Hepatocyte (in vitro differentiated cells): ENCODE data around the gene OR7A5. TPM values are rescaled to one million over a fixed set of nuclear protein-coding genes. Genes with fewer than 3 reads are reported as not detected.

Experiments used
- DNase-seq: peaks from one replicate; pipeline ENCODE4 v3.0.0-alpha.2; 2016; ENCODE audit warnings: low spot score
- H2AFZ ChIP-seq: fragments of 200-600 bp; sonication (generic); 2 replicates; pipeline ENCODE4 v1.6.0; 2016; ENCODE audit warnings: antibody characterized with exemption, mild to moderate bottlenecking
- H3K27ac ChIP-seq: fragments of 200-600 bp; sonication (generic); 2 replicates; pipeline ENCODE4 v1.5.1; 2016; ENCODE audit warnings: mild to moderate bottlenecking
- H3K27me3 ChIP-seq: fragments of 200-600 bp; sonication (generic); 2 replicates; pipeline ENCODE4 v1.6.1; 2016
- H3K36me3 ChIP-seq: fragments of 200-600 bp; sonication (generic); replicated peaks from 2 replicates; pipeline ENCODE4 v1.5.1; 2016; ENCODE audit warnings: low read depth; ENCODE audit not compliant: insufficient read depth
- H3K4me1 ChIP-seq: fragments of 200-600 bp; sonication (generic); 2 replicates; pipeline ENCODE4 v1.5.1; 2016; ENCODE audit warnings: mild to moderate bottlenecking, moderate library complexity; ENCODE audit not compliant: insufficient read depth
- H3K4me2 ChIP-seq: fragments of 200-600 bp; sonication (generic); 2 replicates; pipeline ENCODE4 v1.6.0; 2016
- H3K4me3 ChIP-seq: fragments of 200-600 bp; sonication (generic); 2 replicates; pipeline ENCODE4 v1.5.1; 2016; ENCODE audit warnings: mild to moderate bottlenecking
- H3K79me2 ChIP-seq: fragments of 200-600 bp; sonication (generic); 2 replicates; pipeline ENCODE4 v1.6.0; 2017; ENCODE audit warnings: mild to moderate bottlenecking
- H3K9me2 ChIP-seq: fragments of 200-600 bp; sonication (generic); replicated peaks from 2 replicates; pipeline ENCODE4 v1.6.0; 2017; ENCODE audit warnings: mild to moderate bottlenecking; ENCODE audit not compliant: insufficient read depth
- H3K9me3 ChIP-seq: fragments of 200-600 bp; sonication (generic); 2 replicates; pipeline ENCODE4 v1.5.1; 2016; ENCODE audit warnings: low read depth, mild to moderate bottlenecking
- H4K20me1 ChIP-seq: fragments of 200-600 bp; sonication (generic); 2 replicates; pipeline ENCODE4 v1.6.0; 2016; ENCODE audit warnings: mild to moderate bottlenecking; ENCODE audit not compliant: insufficient read depth, poor library complexity, severe bottlenecking
- CTCF ChIP-seq: fragments of 200-600 bp; sonication (generic); IDR thresholded peaks from 2 replicates; pipeline ENCODE4 v1.5.1; 2016; ENCODE audit warnings: antibody characterized with exemption, mild to moderate bottlenecking; ENCODE audit not compliant: poor library complexity
- EZH2 ChIP-seq: fragments of 200-600 bp; sonication (generic); IDR thresholded peaks from 2 replicates; pipeline ENCODE4 v1.6.1; 2016; ENCODE audit warnings: antibody characterized with exemption, mild to moderate bottlenecking, borderline replicate concordance
- EZH2phosphoT487 ChIP-seq: fragments of 200-600 bp; sonication (generic); IDR thresholded peaks from one replicate; pipeline ENCODE4 v1.6.1; 2018; ENCODE audit warnings: antibody characterized with exemption, mild to moderate bottlenecking, low read depth, moderate library complexity; ENCODE audit not compliant: unreplicated experiment, severe bottlenecking
- WGBS: methylation state at CpG from one replicate; pipeline ENCODE4 v1.1.6; 2016; ENCODE audit warnings: low lambda C conversion rate; ENCODE audit errors: missing lambda C conversion rate; 5-methylcytosine and 5-hydroxymethylcytosine counted together
- polyA plus RNA-seq: library from polyadenylated mRNA; unstranded; fragments of >200 nt; fragmentation: Nextera tagmentation; extraction: Ambion mirVana; gene quantifications from 2 replicates; pipeline ENCODE4 v1.2.1, GENCODE V29; 2016
- total RNA-seq: library from RNA; depleted of rRNA; stranded (reverse); fragments of >200 nt; gene quantifications from 2 replicates; pipeline ENCODE4 v1.2.3, GENCODE V29; 2014

The OR7A5 gene
- total RNA-seq: not detected in 2 replicates
- polyA plus RNA-seq: 0.12 TPM in 1 of 2 replicates, not detected in the other

- Histone ChIP-seq H2AFZ (no peak within 1 kb of the TSS), H3K4me1 (no peaks in the 10 kb centered on the region), H3K9me2 (no peaks in the 10 kb centered on the region), H3K27ac (no peak within 1 kb of the TSS), H3K4me2 (no peak within 1 kb of the TSS), H3K79me2 (no peaks in the 10 kb centered on the region), H3K36me3 (no peaks in the 10 kb centered on the region), H3K27me3 (no peaks in the 10 kb centered on the region), H4K20me1 (no peaks in the 10 kb centered on the region), H3K9me3 (no peaks in the 10 kb centered on the region), H3K4me3 (no peak within 1 kb of the TSS)
- WGBS: 67% methylated on average over 1 of the region's 1 CpG
- no peak for TF ChIP-seq EZH2
- no peak for TF ChIP-seq EZH2phosphoT487
- TF ChIP-seq CTCF: no peak
- no peak for DNase-seq
Measured at GRCh38 chr19:14835011-14835410, at the start of gene OR7A5, which contains the start of gene OR7C1. TSS of gene OR7A5 (minus strand) at chr19:14835185. CDS start at chr19:14828241, 6,944 bp downstream. TSS of gene OR7C1 (minus strand) at chr19:14835185. CDS start at chr19:14800136, 35,049 bp downstream.

- Histone ChIP-seq H3K36me3 (no peaks in the 10 kb centered on the region), H4K20me1 (no peaks in the 10 kb centered on the region)
Measured at GRCh38 chr19:14871619-14872230, 36.7 kb upstream of the OR7A5 start.

GRCh38 chr19:14868497-14868896 is 33.5 kb upstream of the OR7A5 start:
- no peak overlapping the region for H2AFZ ChIP-seq
- H3K9me2 ChIP-seq: no peaks in the 10 kb centered on the region
- TF ChIP-seq EZH2: no peak
- TF ChIP-seq EZH2phosphoT487: no peak
- TF ChIP-seq CTCF: no peak
- H3K36me3 ChIP-seq: no peaks in the 10 kb centered on the region
- H3K27me3 ChIP-seq: no peaks in the 10 kb centered on the region
- no peaks in the 10 kb centered on the region for H3K4me1 ChIP-seq
- WGBS: 63% methylated on average over 5 of the region's 5 CpGs
- no peak overlapping the region for H3K4me3 ChIP-seq
- H3K9me3 ChIP-seq: no peaks in the 10 kb centered on the region
- no peak for DNase-seq
- H3K4me2 ChIP-seq: no peak overlapping the region
- H3K79me2 ChIP-seq: no peaks in the 10 kb centered on the region
- no peak overlapping the region for H3K27ac ChIP-seq
- no peaks in the 10 kb centered on the region for H4K20me1 ChIP-seq

More at GRCh38 chr19:14871619-14872230, 36.7 kb upstream of the OR7A5 start:
- no peak overlapping the region for H2AFZ ChIP-seq
- no peak overlapping the region for H3K27ac ChIP-seq
- TF ChIP-seq CTCF (peak; percentile 36), EZH2phosphoT487 (no peak)
- no peak for DNase-seq
- H3K9me2 ChIP-seq: no peaks in the 10 kb centered on the region
- no peak overlapping the region for H3K4me2 ChIP-seq
- no peaks in the 10 kb centered on the region for H3K4me1 ChIP-seq
- no peaks in the 10 kb centered on the region for H3K9me3 ChIP-seq
- no peaks in the 10 kb centered on the region for H3K27me3 ChIP-seq
- H3K4me3 ChIP-seq: no peak overlapping the region
- WGBS: 90% methylated on average over 4 of the region's 4 CpGs
- H3K79me2 ChIP-seq: no peaks in the 10 kb centered on the region
